GM15510 (cell line): ENCODE results near the gene LRAT.

Experiments used
- POLR2A ChIP-seq: IDR thresholded peaks from 3 replicates; pipeline ENCODE4 v1.6.1; 2011; ENCODE audit warnings: borderline replicate concordance; ENCODE audit not compliant: insufficient read length; ENCODE audit errors: extremely low read depth

Gene LRAT

GRCh38 chr4:154743683-154744340 lies at the start of gene LRAT:
Gene LRAT (plus strand): TSS chr4:154744000. CDS start chr4:154744327, 327 bp downstream.
- TF ChIP-seq POLR2A: no peak

GRCh38 chr4:154707877-154708276 lies 35.9 kb upstream of the LRAT start:
- no peak for TF ChIP-seq POLR2A

GRCh38 chr4:154709550-154709949 lies 34.2 kb upstream of the LRAT start:
- no peak for TF ChIP-seq POLR2A

GRCh38 chr4:154711522-154711921 lies 32.3 kb upstream of the LRAT start:
- no peak for TF ChIP-seq POLR2A

GRCh38 chr4:154714339-154715040 lies 29.3 kb upstream of the LRAT start:
- no peak for TF ChIP-seq POLR2A

- no peak for TF ChIP-seq POLR2A
Observed at GRCh38 chr4:154719087-154719486, 24.7 kb upstream of the LRAT start.

- TF ChIP-seq POLR2A: no peak
Observed at GRCh38 chr4:154720123-154720522, 23.7 kb upstream of the LRAT start.

- no peak for TF ChIP-seq POLR2A
Observed at GRCh38 chr4:154720618-154721267, 23.1 kb upstream of the LRAT start.

- TF ChIP-seq POLR2A: no peak
Observed at GRCh38 chr4:154722262-154722661, 21.5 kb upstream of the LRAT start.

GRCh38 chr4:154727540-154727939 lies 16.3 kb upstream of the LRAT start:
- no peak for TF ChIP-seq POLR2A

GRCh38 chr4:154731756-154732155 lies 12.0 kb upstream of the LRAT start:
- no peak for TF ChIP-seq POLR2A

GRCh38 chr4:154732669-154733068 lies 11.1 kb upstream of the LRAT start:
- no peak for TF ChIP-seq POLR2A

- TF ChIP-seq POLR2A: no peak
Observed at GRCh38 chr4:154736770-154737169, 7.0 kb upstream of the LRAT start.

GRCh38 chr4:154738426-154738825 lies 5.4 kb upstream of the LRAT start:
- no peak for TF ChIP-seq POLR2A

- TF ChIP-seq POLR2A: no peak
Observed at GRCh38 chr4:154739111-154739510, 4.7 kb upstream of the LRAT start.

- TF ChIP-seq POLR2A: no peak
Observed at GRCh38 chr4:154740462-154740861, 3.3 kb upstream of the LRAT start.
